ENCODE results near the gene DDIT4. TPM values are rescaled to one million over a fixed set of nuclear protein-coding genes. Genes with fewer than 3 reads are reported as not detected.

DDIT4 gene
- total RNA-seq, 1 experiment from 2014 or later: 157 TPM

DNA sequence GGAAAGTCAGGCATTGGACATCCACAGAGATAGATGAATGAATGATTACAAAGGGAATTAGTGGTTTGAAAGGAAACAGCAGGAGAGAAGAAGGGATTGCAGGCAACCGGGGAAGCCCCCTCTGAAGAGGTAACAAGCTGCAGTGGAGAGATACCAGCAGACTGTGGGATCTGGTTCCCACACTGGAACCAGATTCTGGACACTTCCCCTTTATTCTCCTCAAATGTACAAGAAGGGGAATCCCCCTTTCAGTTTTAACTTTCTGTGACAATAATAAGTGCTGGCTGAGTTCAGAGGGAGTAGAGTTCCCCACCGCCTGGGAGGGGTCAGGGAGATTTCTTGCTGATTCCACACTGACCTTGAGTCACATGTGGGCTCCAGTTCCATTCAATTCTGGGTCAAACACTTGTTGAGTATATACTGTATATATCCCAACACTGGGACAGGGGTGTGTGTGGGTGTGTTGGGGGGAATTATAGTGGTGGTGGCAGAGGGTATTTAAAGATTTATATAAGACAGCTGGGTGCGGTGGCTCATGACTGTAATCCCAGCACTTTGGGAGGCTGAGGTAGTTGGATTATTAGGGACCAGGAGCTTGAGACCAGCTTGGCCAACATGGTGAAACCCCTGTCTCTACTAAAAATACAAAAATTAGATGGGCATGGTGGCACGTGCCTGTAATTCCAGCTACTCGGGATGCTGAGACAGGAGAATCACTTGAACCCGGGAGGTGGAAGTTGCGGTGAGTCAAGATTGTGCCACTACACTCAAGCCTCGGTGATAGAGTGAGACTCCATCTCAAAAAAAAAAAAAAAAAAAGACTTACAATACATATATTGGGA is 16.5 kb upstream of the DDIT4 start:
- H3K27me3 ChIP-seq (ENCODE audit: control insufficient read depth, insufficient read depth, low read length): no peaks in the 10 kb centered on the region
- peak overlapping the region; percentile 52; the same call in 1 of the 2 replicates for H3K27ac ChIP-seq (ENCODE audit: low read length)
- ATAC-seq (no peak), DNase-seq (ENCODE audit: low read depth, low spot score) (no peak)
- peaks cover 42% of the 10 kb centered on the region for H3K4me1 ChIP-seq (ENCODE audit: control insufficient read depth, insufficient read depth, low read length)
- H3K4me3 ChIP-seq (ENCODE audit: low read depth in 2 of 2, low read length in 2 of 2): no peak overlapping the region
- H3K9me3 ChIP-seq (ENCODE audit: control insufficient read depth, insufficient read depth, low read depth, low read length): no peaks in the 10 kb centered on the region
- BruUV-seq (replicated peaks): no TSS peak
- H3K36me3 ChIP-seq (ENCODE audit: control insufficient read depth, insufficient read depth, low read length): no peaks in the 10 kb centered on the region
- TF ChIP-seq, protein P1, sequence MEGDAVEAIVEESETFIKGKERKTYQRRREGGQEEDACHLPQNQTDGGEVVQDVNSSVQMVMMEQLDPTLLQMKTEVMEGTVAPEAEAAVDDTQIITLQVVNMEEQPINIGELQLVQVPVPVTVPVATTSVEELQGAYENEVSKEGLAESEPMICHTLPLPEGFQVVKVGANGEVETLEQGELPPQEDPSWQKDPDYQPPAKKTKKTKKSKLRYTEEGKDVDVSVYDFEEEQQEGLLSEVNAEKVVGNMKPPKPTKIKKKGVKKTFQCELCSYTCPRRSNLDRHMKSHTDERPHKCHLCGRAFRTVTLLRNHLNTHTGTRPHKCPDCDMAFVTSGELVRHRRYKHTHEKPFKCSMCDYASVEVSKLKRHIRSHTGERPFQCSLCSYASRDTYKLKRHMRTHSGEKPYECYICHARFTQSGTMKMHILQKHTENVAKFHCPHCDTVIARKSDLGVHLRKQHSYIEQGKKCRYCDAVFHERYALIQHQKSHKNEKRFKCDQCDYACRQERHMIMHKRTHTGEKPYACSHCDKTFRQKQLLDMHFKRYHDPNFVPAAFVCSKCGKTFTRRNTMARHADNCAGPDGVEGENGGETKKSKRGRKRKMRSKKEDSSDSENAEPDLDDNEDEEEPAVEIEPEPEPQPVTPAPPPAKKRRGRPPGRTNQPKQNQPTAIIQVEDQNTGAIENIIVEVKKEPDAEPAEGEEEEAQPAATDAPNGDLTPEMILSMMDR (IDR thresholded peaks at IDR 0.05): no peak
- TF ChIP-seq, protein P2, sequence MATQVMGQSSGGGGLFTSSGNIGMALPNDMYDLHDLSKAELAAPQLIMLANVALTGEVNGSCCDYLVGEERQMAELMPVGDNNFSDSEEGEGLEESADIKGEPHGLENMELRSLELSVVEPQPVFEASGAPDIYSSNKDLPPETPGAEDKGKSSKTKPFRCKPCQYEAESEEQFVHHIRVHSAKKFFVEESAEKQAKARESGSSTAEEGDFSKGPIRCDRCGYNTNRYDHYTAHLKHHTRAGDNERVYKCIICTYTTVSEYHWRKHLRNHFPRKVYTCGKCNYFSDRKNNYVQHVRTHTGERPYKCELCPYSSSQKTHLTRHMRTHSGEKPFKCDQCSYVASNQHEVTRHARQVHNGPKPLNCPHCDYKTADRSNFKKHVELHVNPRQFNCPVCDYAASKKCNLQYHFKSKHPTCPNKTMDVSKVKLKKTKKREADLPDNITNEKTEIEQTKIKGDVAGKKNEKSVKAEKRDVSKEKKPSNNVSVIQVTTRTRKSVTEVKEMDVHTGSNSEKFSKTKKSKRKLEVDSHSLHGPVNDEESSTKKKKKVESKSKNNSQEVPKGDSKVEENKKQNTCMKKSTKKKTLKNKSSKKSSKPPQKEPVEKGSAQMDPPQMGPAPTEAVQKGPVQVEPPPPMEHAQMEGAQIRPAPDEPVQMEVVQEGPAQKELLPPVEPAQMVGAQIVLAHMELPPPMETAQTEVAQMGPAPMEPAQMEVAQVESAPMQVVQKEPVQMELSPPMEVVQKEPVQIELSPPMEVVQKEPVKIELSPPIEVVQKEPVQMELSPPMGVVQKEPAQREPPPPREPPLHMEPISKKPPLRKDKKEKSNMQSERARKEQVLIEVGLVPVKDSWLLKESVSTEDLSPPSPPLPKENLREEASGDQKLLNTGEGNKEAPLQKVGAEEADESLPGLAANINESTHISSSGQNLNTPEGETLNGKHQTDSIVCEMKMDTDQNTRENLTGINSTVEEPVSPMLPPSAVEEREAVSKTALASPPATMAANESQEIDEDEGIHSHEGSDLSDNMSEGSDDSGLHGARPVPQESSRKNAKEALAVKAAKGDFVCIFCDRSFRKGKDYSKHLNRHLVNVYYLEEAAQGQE (IDR thresholded peaks at IDR 0.05; ENCODE audit: insufficient read depth in 1 of 2, low read depth in 2 of 2, low read length in 1 of 2): no peak
- TF ChIP-seq POLR2AphosphoS5 (IDR thresholded peaks at IDR 0.05; ENCODE audit: low read depth, low read length) (no peak), SIN3A (IDR thresholded peaks at IDR 0.05; ENCODE audit: borderline replicate concordance, insufficient read depth, low read depth, low read length) (no peak), TCF7L2 (IDR thresholded peaks at IDR 0.05; ENCODE audit: low read depth, low read length) (no peak)
- intact Hi-C loops (cut with micrococcal nuclease; ENCODE audit: unreplicated experiment) (no loop called here), in situ Hi-C loops (cut with HindIII; ENCODE audit: low pct_unique_long_range_greater_than_20kb, low sequenced_read_pairs) (no loop called here)
- CTCF ChIA-PET: interaction anchor here (0.8 kb wide), 1 partner anchor 14 kb away, joined by 5 read pairs; no protein-coding TSS in a partner anchor
- POLR2A ChIA-PET: no interaction called here

DNA sequence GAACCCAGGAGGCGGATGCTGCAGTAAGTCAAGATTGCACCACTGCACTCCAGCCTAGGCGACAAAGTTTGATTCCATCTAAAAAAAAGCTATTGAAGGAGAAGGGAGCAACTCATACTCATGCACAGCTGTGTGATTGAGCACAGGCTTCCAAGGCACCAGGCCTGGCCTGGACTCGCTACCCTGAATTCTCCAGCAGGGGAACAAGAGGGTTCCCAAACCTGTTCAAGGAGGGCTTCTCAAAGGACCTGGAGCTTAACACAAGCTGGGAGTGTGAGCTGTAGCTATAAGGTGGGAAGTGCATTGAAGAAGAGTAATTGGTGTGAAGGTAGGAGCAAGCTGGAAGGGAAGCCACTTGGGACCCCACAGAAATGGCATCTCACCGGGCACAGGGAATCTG is 15.1 kb upstream of the DDIT4 start:
- BruUV-seq (replicated peaks): no TSS peak
- peaks cover 43% of the 10 kb centered on the region for H3K4me1 ChIP-seq (ENCODE audit: control insufficient read depth, insufficient read depth, low read length)
- H3K27me3 ChIP-seq (ENCODE audit: control insufficient read depth, insufficient read depth, low read length): no peaks in the 10 kb centered on the region
- H3K9me3 ChIP-seq (ENCODE audit: control insufficient read depth, insufficient read depth, low read depth, low read length): no peaks in the 10 kb centered on the region
- CTCF ChIA-PET: no interaction called here
- ATAC-seq: no peak
- no peak for TF ChIP-seq TCF7L2 (IDR thresholded peaks at IDR 0.05; ENCODE audit: low read depth, low read length)
- intact Hi-C loops (cut with micrococcal nuclease; ENCODE audit: unreplicated experiment): no loop called here
- no peaks in the 10 kb centered on the region for H3K36me3 ChIP-seq (ENCODE audit: control insufficient read depth, insufficient read depth, low read length)
- in situ Hi-C loops (cut with HindIII; ENCODE audit: low pct_unique_long_range_greater_than_20kb, low sequenced_read_pairs): no loop called here
- H3K27ac ChIP-seq (ENCODE audit: low read length): no peak overlapping the region
- no peak overlapping the region for H3K4me3 ChIP-seq (ENCODE audit: low read depth in 2 of 2, low read length in 2 of 2)
- DNase-seq (ENCODE audit: low read depth, low spot score): no peak
- POLR2A ChIA-PET: interaction anchor here (0.7 kb wide), 2 partner anchors 48 to 292 kb away, joined by 3 to 16 read pairs; no protein-coding TSS in a partner anchor
